ENCODE results near the gene CCSER1.
"Not testable (repeated sequence)": the region's sequence is repeated elsewhere in the genome, so short reads cannot be mapped to it uniquely, and the experiment has no call there.

The CCSER1 gene

DNA sequence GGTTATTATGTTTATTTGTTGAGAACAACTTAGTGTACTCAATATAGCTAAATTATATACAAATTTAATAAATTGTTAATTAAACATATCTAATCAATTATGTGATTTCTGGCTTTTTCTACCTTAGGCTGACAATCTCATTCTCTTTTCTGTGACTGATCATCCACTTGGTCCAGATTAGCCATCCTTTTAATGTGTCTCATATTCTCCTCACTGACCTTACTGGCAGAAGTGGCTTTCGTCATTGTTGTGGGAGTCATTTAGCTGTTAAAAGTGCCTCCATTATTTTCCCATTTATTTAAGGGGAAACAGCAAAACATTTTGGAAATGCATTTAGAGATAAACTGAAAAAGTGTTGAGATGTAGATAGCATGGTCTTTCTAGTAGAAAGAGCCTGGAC is 172.2 kb downstream of the CCSER1 start:
- no peak for DNase-seq (ENCODE audit: low spot score)

DNA sequence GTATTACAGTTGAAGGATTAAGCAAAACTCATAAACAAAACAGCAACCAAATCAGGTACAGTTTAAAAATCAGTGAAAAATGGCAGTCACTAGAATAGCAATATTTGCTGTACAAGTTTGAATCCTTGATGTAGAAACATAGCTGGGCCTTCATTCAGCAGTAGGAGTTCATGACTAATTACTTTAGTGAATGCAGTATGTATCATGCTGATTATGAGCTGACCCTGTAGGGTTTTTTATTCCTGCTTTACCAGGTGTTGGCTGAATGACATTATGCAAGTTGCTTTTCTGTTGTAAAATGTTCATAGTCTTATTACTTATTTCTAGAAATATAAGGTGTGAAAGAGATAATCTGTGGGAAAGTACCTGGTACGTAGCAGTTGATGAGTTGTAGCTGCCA is 179.6 kb downstream of the CCSER1 start:
- no peak for DNase-seq (ENCODE audit: low spot score)

DNA sequence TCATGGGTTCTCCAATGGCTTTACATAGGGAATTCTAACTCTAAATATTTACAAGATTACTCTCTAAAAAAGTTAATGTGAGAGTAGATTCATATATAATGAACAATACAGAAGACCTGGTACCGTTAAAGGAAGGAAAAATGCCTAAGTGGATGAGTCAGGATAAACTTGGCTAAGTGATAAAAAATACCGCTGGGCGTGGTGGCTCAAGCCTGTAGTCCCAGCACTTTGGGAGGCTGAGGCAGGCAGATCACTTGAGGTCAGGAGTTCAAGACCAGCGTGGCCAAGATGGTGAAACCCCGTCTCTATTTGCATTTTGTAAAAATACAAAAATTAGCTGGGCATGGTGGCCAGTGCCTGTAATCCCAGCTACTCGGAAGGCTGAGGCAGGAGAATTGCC is 189.9 kb downstream of the CCSER1 start:
- DNase-seq (ENCODE audit: low spot score) = not testable (repeated sequence)

DNA sequence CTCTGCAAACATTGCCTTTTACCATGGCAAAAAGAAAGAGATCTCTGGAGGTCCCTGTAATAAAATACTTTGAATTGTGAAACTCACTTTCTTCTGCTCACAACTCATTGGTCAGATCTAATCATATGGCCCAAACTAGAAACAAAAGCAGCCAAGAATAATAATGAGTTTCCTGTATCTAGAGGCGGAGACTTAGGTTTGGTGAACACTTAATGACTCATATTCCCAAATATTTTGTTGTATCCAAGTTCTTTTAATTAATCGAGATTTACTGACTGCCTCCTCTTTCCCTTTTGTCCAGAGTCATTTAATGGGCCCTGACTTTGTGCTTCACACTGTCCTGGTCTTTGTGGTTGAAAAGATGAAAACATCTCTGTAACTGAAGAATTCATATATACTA is 190.6 kb downstream of the CCSER1 start:
- no peak for DNase-seq (ENCODE audit: low spot score)

DNA sequence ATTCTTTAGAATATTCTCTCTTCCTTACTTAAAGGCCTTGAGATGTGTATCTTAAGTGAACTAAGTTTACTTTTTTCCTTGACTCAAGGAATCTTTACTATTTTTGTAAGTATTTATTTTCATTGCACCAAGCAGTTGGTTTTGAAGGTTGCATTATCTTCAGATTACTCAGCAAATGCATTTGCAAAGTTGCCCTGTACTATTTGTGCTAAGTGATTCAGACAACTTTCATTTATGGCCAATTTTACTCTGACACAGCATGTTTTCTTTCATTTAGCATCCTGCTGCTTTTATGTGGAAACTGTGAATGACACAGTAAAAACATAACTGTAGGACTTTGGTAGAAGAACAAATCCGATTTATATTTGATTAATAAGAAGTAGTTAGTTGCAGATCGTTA is 191.0 kb downstream of the CCSER1 start:
- DNase-seq (ENCODE audit: low spot score) = no peak

DNA sequence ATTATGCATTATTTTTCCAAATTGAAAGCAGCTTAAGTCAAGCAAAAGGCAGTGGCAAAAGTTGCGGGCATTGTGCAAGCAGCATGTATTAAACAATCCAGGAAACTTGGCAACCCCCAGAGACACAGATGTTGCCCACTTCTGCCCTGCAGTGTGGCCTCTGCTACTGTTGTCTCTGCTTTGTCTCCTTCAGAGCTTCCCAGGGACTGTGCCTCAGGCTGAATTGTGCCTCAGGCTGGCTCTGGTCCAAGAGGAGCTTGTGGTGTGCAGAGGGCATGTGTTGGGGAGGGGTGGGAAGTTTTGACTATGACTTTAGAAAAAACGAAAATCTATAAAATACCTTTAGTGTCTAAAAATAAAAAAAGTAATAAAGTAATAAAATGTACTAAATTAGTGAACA is 201.4 kb downstream of the CCSER1 start:
- DNase-seq (ENCODE audit: low spot score) = no peak

DNA sequence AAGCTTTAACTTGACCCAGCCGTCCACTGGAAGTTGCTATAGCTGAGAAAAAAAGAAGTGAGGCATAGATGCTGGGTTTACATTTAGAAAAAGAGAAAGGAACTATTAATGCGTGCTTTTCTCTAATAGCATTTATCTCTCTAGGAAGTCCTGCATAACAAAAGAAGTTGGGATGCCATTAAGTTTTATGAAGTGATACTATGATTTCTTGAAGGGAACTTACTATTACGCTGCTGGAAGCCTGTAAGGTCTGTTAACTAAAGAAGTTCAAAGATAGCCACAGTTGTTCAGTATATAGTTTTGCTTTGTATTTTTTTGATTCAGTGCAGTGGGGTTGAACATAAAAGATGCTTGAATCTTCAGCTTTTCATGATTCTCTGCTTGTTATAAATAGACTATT is 203.4 kb downstream of the CCSER1 start:
- no peak for DNase-seq (ENCODE audit: low spot score)

DNA sequence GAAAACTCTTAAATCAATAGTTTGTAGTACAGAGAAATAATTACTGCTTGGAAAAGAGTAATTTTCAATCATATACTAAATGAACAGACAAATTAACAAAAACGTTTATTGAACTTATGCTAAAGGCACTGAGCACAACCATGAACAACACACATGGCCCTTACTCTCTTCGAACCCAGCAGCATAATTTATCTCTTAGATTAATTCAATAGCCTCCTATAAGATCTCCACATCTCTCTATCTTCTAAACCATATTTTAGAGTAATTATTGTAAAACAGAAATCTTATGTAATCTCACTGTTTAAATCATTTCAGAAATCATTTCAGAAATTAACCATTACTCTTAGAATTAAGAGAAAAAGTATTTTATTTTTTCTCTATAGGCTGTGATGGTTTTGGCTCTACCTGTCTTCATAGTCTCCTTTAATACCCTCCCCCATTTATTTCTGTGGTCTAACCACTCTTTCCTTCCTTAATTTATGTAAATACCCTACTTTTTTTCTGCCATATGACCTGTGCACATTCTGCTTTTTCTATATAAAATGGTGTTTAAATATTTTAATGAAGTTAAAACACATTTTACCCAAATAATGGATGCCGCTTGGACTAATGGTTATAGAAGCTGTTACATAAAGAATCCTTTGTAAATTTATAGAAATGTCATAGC is 218.5 kb downstream of the CCSER1 start:
- no peak for DNase-seq (ENCODE audit: low spot score)

DNA sequence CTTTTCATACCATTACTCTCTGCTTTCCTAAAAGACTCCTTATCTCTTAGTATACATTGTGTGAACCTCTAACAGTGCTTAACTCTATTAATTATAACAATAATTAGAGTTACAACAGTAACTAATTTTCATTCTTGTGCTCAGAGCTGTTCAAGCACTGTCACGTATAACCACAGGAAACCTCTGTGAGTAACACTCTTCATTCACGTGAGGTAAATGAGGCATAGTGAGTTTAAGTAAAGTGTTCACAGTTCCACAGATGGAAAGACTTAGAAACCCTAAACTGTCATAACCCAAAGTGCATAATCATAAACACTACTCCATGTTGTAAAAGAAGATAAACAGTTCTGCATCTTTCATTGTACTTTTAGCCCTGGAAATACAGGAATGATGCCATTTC is 222.4 kb downstream of the CCSER1 start:
- DNase-seq (ENCODE audit: low spot score) = no peak

DNA sequence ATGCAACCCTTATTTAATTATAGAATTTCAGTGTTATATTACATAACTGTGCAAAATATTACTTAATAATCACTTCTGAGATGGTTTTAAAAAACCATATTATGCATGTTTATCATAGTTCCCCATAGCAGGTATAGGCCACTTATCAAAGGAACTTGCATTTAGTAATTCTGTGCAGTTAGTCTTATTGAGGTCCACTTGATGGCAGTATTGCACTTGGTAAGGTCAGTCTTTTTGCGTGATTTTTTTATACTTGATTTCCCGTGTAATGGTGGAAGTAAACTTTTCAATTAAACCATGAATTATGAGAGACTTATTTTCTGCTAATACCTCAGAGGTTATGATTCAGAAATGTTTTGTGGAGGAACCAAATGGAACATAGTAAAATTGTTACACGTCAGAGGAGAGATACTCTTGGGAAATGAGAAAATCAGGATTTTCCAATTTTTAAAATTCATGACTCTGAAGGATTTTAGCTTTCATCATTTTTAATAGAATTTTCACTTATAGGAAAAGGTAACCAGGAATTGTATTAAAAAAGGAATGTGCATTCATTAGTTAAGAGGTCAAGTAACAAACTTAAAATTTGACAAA is 230.0 kb downstream of the CCSER1 start:
- peak; percentile 7 for DNase-seq (ENCODE audit: low spot score)

DNA sequence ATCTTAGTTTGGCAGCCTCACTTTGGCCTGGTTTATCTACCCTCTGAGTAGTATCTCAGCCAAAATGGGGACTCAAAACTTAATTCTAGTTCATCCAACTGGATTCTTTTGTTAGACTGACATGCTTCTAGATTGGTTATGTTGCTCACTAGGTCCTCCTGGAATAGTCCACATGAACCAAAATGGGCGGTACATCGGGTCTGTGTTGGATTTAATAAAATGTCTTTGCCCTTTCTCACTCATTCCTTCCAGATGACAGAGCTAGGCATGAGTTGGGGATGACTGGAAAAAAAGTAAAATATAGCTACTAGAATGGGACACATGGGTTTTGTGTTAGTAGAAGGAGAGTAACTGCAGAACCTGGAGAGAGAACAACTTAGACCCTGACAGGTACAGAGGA is 247.9 kb downstream of the CCSER1 start:
- DNase-seq (ENCODE audit: low spot score) = no peak

DNA sequence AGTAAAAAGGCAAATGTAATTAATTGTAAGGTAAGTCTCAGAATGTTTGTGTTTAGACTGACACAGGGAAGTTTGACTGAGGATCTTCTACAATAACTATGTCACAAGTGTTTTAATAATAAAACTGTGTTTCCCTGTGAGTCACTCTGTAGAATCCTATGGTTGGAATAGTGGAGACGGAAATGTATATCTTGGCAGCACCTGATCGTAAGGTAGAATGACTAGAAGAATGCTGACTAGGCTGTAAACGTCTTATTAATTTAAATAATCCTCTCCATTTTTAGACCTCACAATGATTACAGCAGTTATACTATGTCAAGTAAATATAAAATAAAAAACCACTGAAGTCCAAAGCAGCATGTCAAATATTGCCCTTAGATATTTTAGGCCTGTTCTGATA is 266.0 kb downstream of the CCSER1 start:
- no peak for DNase-seq (ENCODE audit: low spot score)

DNA sequence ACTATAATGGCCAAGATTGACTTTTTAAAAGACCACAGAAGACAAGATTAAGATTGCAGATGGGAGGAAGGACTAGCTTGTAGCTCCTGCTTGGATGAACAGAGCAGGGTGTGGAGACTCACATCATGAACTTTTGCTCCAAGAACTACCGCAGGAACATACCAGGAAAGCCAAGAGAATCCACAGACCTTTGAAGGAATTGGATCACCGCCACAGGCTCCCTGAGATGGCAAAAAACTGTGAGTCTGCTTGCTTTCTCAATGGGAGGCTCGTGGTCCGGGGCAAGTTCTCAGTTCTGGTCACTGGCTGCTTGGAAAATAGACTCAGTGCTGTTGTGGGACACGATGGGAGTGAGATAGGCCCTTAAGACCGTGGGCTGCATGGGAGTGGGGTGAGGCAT is 276.6 kb downstream of the CCSER1 start:
- DNase-seq (ENCODE audit: low spot score) = no peak

DNA sequence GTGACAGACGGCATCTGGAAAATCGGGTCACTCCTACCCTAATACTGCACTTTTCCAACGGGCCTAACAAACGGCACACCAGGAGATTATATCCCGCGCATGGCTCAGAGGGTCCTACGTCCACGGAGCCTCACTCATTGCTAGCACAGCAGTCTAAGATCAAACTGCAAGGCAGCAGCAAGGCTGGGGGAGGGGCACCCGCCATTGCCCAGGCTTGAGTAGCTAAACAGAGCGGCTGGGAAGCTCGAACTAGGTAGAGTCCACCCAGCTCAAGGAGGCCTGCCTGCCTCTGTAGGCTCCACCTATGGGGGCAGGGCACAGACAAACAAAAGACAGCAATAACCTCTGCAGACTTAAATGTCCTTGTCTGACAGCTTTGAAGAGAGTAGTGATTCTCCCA is 280.7 kb downstream of the CCSER1 start:
- DNase-seq (ENCODE audit: low spot score) = not testable (repeated sequence)

DNA sequence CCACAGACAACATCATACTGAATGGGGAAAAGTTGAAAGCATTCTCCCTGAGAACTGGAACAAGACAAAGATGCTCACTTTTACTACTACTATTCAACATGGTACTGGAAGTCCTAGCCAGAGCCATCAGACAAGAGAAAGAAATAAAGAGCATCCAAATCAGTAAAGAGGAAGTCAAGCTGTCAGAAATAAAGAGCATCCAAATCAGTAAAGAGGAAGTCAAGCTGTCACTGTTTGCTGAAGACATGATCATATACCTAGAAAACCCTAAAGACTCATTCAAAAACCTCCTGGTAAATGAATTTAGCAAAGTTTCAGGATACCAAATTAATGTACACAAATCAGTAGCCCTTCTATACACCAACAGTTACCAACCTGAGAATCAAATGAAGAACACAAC is 285.6 kb downstream of the CCSER1 start:
- not testable (repeated sequence) for DNase-seq (ENCODE audit: low spot score)

DNA sequence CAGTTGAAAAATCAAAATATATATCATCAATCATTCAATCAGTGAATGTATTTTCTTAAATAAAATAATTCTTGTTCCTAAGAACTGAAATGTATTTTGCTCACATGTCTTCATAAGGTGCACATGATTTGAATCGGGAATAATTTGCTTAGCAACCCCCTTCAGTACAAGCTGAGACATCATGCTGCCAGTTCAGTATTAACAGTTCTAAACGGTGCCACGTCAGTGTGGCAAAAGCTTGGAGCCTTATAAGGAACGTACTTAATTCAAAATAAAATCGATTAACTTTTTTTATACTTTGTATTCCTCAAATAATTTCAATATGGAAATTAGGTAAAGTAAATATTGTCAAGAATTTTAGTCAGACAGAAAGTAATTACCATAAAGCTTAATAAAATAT is 287.9 kb downstream of the CCSER1 start:
- DNase-seq (ENCODE audit: low spot score) = peak; percentile 26

DNA sequence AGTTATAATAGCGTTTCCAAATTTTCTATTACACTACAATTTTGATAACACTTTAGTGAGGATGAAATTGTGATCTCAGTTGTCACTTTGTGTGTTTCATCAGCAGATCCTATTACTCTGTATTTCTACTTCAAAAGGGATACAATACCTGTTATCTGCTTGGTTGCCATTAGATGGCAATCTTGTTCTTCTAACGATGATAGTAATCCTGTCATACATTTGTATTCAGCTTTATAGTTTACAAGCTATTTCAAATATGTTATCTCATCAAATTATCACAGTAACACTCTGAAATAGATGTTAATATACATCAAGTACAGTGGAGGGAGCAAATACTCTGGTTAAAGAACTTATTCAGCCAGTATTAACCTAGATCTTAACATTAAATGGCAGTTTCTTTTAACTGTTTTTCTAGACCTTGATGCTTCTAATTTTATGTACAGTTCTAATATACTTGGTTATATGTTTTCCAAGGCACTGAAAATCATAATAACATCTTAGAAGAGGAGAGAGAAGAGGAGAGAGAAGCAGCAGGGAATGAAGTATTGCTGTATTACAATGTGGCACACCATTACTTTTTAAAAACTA is 292.0 kb downstream of the CCSER1 start:
- DNase-seq (ENCODE audit: low spot score) = peak; percentile 14

DNA sequence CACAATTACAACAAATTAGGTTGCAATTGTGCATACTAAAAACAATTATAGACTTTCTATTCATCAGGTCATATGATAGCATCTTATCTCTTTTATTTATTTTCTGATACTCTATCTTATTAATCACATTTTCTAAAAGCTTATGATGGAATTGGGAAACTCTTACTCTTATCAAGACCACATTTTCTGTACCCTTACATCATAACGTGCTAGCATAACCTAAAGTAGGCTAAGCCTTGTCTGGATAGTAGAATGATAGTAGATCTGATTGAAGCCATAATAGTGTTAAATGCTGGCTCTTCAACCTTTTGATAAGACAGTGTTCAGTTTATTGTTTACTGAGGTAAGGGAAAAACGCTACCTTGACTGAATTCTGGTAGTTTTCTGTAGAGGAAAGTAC is 294.0 kb downstream of the CCSER1 start:
- no peak for DNase-seq (ENCODE audit: low spot score)

DNA sequence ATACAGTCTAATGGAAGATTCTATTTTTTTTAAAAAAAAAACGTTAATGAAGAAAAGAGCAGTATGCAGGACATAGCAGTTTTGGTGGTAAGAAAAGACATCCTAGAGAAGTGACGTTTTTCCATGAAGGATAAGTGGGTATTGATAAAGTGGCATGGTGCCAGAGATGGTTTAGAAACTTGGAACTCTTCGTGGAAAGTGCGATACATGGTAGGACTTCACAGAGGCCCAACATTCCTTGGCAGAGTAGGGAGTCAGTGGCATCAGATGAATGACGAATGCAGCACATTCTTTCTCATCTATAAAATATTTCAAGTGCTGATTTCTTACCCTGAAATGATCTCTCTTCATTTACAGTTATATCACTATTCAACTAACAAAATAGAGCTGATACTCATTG is 298.7 kb downstream of the CCSER1 start:
- DNase-seq (ENCODE audit: low spot score) = no peak

DNA sequence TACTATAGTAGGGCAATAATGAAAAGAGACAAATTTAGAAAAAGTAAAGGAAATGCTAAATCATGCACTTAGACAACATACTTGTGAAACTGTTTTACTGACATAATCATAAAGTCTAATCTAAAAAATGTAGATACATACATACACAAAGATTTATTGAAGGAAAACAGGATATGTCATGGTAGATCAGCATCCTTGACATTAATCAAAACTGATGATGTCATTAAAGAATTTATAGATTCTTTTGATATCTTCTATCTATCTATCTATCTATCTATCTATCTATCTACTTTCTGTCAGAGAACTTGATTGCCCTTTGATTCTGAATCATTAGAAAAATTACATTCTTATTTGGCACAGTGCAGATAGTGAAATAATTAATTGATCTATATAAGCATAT is 311.3 kb downstream of the CCSER1 start:
- no peak for DNase-seq (ENCODE audit: low spot score)

DNA sequence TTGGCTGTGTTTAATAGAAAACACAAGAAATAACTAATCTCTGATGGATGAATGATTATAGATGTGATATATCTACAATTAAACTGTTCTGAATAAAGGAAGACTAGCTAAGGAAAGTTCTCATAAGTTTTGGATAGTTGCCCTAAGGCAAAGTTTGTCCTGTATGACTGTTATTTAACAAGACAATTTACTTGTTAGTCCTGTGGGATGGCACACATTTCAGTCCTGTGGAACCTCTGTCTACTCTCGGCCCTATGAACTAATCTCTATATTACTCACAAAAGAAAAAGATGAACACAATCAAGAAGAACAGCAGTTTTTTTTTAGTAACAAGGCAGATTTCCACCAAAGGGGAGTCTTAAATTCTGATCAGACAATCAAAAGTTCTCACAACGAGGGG is 314.6 kb downstream of the CCSER1 start:
- DNase-seq (ENCODE audit: low spot score) = no peak

DNA sequence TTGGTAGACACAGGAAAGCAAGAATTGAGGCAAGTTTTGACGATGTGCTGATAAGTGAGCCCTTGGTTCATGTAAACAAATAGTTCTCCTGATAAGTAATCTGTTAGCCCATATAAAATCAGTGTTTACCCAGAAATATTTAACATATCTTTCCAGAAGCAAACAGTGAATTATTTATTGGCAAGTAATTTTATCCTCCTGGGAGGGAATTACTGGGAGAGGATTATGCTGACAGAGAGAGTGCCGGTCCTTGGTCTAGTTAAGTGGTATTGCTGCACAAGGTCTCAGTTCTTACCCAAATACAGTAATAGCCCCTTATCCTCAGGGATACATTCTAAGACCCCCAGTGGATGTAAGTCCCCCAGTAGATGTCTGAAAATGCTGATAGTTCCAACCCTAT is 315.4 kb downstream of the CCSER1 start:
- DNase-seq (ENCODE audit: low spot score) = no peak

DNA sequence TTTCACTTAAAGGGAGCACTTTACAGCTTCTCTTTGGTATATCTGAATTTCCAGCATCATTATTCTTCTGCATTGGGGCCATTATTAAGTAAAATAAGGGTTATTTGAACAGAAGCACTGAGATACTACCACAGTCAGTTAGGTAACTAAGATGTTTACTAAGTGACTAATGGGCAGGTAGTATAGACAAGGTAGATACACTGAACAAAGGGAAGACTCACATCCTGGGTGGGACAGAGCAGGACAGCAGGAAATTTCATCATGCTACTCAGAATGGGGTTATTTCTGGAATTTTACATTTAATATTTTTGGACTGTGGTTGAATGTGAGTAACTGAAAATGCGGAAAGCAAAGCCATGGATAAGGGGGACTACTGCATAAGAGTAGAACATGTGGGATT is 316.0 kb downstream of the CCSER1 start:
- no peak for DNase-seq (ENCODE audit: low spot score)

DNA sequence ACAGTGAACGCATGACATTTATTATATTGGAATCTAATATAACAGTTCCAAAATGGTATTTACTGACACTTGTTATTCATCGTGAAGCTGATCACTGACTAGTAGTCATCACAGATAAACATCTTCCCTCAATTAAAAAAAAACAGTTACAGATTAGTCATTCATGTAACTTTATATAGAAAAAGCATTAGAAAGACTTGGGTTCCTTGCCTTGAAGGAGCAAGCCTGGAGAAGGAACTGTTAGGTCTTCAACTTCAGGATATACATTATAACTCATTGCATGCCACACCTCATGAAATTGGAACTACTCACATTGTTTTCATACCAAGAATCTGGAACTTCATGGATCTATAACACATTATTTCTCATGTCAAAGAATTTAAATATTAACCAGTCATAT is 317.7 kb downstream of the CCSER1 start:
- no peak for DNase-seq (ENCODE audit: low spot score)
